ENCODE results near the gene ZNF804A. TPM values are rescaled to one million over a fixed set of nuclear protein-coding genes. Genes with fewer than 3 reads are reported as not detected.

ZNF804A gene
- total RNA-seq, 3 donors from 2014 or later, result 0.14 to 0.70 TPM; not detected in 1

- H3K4me3 ChIP-seq, result no peak overlapping the region
- no peaks in the 10 kb centered on the region for H3K4me1 ChIP-seq (ENCODE audit: low read depth)
- intact Hi-C loops (cut with DNase I, micrococcal nuclease), result no loop called here
- H3K9me3 ChIP-seq, result no peaks in the 10 kb centered on the region
- DNase-seq, result no peak
- no peaks in the 10 kb centered on the region for H3K36me3 ChIP-seq (ENCODE audit: low read depth)
- no peak for ATAC-seq
- no peak for TF ChIP-seq CTCF (IDR thresholded peaks at IDR 0.05)
Measured at GRCh38 chr2:184698476-184698875, 100.1 kb downstream of the ZNF804A start.

GRCh38 chr2:184721881-184722280, 123.6 kb downstream of the ZNF804A start:
- no peak overlapping the region for H3K4me3 ChIP-seq
- H3K4me1 ChIP-seq (ENCODE audit: low read depth), result no peaks in the 10 kb centered on the region
- H3K36me3 ChIP-seq (ENCODE audit: low read depth), result no peaks in the 10 kb centered on the region
- no peak for TF ChIP-seq CTCF (IDR thresholded peaks at IDR 0.05)
- no peak for DNase-seq
- intact Hi-C loops (cut with DNase I, micrococcal nuclease), result no loop called here
- no peak for ATAC-seq
- peaks cover 14% of the 10 kb centered on the region for H3K9me3 ChIP-seq

GRCh38 chr2:184727813-184728212, 129.5 kb downstream of the ZNF804A start:
- Histone ChIP-seq H3K4me1 (ENCODE audit: low read depth) (no peaks in the 10 kb centered on the region), H3K36me3 (ENCODE audit: low read depth) (no peaks in the 10 kb centered on the region), H3K9me3 (no peaks in the 10 kb centered on the region), H3K4me3 (no peak overlapping the region)
- no peak for ATAC-seq
- no peak for DNase-seq
- no peak for TF ChIP-seq CTCF (IDR thresholded peaks at IDR 0.05)
- intact Hi-C loops (cut with DNase I, micrococcal nuclease), result no loop called here

- TF ChIP-seq CTCF (IDR thresholded peaks at IDR 0.05), result no peak
- no peak for DNase-seq
- H3K4me1 ChIP-seq (ENCODE audit: low read depth), result no peaks in the 10 kb centered on the region
- H3K9me3 ChIP-seq, result no peaks in the 10 kb centered on the region
- no peaks in the 10 kb centered on the region for H3K36me3 ChIP-seq (ENCODE audit: low read depth)
- no peak for ATAC-seq
- intact Hi-C loops (cut with DNase I, micrococcal nuclease), result no loop called here
- no peak overlapping the region for H3K4me3 ChIP-seq
Measured at GRCh38 chr2:184728411-184728810, 130.1 kb downstream of the ZNF804A start.

- no peaks in the 10 kb centered on the region for H3K36me3 ChIP-seq (ENCODE audit: low read depth)
- no peak overlapping the region for H3K4me3 ChIP-seq
- no peaks in the 10 kb centered on the region for H3K9me3 ChIP-seq
- intact Hi-C loops (cut with DNase I, micrococcal nuclease), result no loop called here
- H3K4me1 ChIP-seq (ENCODE audit: low read depth), result no peaks in the 10 kb centered on the region
- ATAC-seq, result no peak
- TF ChIP-seq CTCF (IDR thresholded peaks at IDR 0.05), result no peak
- no peak for DNase-seq
Measured at GRCh38 chr2:184729581-184729980, 131.3 kb downstream of the ZNF804A start.

- TF ChIP-seq CTCF (IDR thresholded peaks at IDR 0.05), result no peak
- Histone ChIP-seq H3K9me3 (no peaks in the 10 kb centered on the region), H3K4me3 (no peak overlapping the region), H3K36me3 (ENCODE audit: low read depth) (no peaks in the 10 kb centered on the region), H3K4me1 (ENCODE audit: low read depth) (no peaks in the 10 kb centered on the region)
- intact Hi-C loops (cut with DNase I, micrococcal nuclease), result no loop called here
- DNase-seq (no peak), ATAC-seq (no peak)
Measured at GRCh38 chr2:184730288-184730687, 132.0 kb downstream of the ZNF804A start.

Data from mucosa of descending colon (tissue), 3 donors.